GM21528 (cell line): Measurements from ENCODE around the gene NR3C1.
"Not testable (repeated sequence)": the region's sequence is repeated elsewhere in the genome, so short reads cannot be mapped to it uniquely, and the experiment has no call there.

Experiments
- ATAC-seq: cut with Tn5 transposase; IDR thresholded peaks from one replicate; pipeline ENCODE4 v1.9.1; 2021; ENCODE audit warnings: mild to moderate bottlenecking, moderate library complexity; ENCODE audit not compliant: unreplicated experiment, low FRiP score

The NR3C1 gene

DNA sequence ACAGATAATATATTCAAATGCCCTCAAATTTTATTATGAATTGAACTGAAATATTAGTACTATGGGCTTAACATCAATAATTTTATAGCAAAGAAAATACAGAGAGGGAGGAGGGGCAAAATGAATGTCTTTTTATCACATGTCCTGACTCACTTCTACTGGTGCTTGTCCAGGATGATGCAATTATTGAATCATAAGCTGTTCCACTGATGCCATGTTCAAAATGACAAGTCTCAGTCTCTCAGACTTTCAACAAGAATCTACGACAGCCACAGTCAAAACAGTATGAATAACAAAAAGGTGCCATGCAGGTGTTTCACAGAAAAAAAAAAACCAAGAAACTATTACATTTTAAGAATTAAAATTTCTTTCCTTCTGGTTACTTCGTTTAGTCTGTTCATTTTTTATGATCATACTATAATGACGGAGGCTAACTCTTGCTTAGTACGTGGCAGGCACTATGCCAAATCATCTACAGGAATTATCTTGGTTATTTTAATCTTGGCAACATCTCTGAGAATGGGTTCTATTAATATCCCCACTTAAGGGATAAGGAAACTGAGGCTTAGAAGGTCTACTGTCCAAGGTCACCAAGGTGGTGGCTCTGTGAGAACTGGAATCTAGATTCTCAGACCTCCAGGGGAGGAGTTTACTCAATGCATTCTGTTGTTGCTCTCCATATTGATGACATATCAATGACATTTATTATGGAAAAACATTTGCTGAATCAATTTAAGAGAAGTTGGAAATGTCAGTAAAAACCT lies 61.5 kb downstream of the NR3C1 start:
- no peak for ATAC-seq

DNA sequence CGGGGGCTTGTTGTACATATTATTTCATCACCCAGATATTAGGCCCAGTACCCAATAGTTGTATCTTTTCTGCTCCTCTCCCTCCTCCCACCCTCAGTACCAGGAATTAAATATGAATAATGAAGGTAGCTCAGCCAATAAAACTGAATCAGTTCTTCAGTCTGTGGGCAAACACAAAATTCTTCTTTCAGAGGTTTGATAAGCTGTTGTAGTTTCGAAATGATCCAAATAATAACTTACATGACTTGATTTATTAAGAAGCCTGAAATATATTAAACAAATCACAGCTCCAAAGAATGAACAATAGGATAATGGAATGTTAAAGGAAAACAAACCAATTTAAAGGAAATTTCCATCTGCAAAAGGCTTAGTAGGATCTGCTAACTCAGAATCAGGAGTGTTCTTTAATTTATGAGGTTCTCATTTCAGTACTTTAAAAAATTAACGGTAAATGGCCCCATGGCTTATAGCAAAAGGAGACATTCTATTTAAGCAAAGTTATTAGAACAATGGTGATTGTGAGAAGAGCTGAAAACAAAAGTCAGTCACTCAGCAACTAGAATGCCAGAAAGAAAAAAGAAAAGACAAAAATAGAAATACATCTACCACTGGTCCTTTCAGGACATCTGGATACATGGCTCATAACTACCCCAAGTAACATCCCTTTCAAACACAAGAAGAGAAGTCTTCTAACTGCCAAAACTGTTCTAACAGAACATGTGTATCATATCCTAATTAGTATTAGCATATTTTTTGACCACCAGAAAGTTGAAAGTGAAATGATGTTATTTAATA lies 62.4 kb downstream of the NR3C1 start:
- no peak for ATAC-seq

DNA sequence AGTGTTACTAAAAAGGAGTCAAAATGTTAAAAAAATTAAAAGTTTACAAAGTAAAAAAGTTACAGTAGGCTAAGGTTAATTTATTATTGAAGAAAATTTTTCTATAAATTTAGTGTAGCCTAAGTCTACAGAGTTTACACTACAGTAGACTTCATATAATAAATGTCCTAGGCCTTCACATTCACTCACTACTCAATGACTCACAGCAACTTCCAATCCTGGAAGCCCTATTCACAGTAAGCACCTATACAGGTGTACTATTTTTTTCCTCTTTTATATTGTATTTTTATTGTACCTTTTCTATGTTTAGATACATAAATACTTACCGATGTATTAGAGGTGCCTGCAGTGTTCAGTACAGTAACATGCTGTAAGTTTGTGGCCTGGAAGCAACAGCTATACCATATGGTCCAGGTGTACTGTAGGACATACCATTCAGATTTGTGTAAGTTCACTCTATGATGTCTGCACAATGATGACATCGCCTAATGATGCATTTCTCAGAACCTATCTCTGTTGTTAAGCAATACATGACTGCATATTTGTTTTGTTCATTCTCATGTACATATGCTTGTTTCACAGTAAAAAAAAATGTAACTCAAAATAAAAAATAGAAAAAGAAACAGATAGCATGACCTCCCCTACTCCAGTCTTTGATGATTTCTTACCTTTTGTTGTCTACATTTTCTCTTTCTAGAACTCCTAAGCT lies 64.7 kb downstream of the NR3C1 start:
- ATAC-seq = no peak

DNA sequence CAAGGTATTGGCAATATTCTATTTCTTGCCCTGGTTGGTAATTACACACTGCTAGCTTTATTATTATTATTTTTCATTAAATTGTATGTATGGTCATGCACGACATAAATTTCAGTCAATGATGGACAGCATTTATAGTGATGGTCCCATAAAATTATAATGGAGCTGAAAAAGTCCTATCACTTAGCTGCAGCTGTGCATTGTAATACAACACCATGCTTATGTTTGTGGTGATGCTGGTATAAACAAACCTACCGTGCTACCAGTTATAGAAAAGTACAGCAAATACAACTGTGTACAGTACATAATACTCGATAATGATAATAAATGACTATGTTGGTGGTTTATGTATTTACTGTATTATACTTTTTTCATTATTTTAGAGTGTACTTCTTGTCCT lies 65.5 kb downstream of the NR3C1 start:
- ATAC-seq = no peak

DNA sequence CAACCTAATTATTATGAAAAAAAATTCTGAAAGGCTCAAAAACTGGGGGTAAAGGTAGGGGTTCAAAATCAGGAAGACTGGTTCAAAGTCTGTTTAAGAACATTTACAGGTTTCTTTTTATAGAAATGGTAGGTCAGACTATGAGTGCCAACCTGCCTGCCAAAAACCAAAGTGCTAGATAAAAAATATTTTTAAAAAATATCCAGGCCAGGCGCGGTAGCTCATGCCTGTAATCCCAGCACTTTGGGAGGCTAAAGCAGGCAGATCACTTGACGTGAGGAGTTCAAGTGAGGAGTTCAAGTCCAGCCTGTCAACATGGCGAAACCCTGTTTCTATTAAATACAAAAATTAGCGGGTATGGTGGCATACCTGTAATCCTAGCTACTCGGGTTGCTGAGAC lies 67.0 kb downstream of the NR3C1 start:
- no peak for ATAC-seq

DNA sequence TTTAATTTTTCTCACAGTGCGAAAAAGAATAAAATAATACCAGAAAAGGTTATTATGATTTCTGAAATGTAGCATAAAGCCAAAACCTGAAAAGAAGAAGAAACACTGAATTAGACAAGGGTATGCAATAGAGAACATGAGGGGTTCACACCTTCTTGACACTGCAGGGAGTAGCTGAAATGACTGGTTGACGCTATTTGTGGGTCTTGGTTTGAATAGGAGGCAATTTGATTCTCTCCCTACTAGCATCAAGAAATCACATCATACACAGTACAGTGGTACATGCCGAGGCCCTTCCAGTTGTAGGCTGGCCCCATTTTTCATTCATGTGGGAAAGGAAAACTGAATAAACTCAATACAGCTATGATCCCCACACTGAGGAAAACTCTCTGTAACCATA lies 68.6 kb downstream of the NR3C1 start:
- no peak for ATAC-seq

DNA sequence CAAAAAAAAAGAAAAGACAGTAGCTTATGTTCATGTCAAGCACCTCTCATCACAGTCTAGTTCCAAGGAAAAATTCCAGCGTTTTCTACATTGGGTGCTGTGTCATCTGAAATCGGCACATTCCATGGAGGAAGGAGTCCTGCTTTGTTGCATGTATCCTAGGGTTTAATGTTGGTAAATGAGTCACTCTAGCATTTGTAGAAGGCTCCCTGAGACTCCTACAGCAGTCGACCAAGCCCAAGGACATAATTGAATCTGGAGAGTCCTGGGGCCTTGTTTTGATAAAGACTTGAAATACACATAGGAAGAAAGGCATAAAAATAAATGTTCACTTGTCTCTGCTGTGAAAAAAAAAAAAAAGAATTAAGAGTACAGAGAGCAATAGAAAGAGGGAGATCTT lies 69.1 kb downstream of the NR3C1 start:
- not testable (repeated sequence) for ATAC-seq

DNA sequence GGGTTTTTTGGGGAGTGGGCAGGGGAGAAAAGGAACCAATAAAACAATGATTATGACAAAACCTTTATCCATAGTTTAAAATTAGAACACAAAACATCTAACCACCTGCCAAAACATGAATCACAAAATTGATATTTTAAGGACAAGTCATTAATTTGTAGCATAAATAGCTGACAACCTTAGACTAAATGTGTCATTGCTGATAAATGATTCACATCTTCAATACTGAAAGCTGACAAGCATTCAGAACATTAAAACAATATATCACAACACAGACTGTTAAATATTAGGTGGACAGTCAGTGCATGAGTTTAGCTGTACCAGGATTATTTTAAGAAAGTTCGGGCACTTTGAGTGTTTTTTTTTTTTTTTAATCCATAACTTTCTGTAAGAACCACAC lies 71.5 kb downstream of the NR3C1 start:
- ATAC-seq = no peak

DNA sequence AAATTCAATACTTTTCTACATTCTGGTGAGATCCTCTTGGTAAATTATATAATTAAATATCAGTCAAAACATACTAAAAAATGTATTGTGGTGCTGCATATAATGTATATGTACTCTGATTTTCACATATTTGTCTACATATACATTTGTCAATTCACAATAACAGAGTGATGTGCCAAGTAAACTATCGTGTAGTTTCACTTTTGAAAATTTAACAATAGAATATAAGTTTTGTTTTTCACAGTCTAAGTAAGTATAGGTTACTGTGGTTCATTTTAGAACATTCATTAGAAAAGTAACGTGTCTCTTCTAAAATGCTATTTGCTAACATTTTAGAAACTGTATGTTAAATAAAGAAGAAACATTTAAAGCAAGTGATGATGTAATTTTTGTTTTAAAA lies 73.6 kb downstream of the NR3C1 start:
- no peak for ATAC-seq

DNA sequence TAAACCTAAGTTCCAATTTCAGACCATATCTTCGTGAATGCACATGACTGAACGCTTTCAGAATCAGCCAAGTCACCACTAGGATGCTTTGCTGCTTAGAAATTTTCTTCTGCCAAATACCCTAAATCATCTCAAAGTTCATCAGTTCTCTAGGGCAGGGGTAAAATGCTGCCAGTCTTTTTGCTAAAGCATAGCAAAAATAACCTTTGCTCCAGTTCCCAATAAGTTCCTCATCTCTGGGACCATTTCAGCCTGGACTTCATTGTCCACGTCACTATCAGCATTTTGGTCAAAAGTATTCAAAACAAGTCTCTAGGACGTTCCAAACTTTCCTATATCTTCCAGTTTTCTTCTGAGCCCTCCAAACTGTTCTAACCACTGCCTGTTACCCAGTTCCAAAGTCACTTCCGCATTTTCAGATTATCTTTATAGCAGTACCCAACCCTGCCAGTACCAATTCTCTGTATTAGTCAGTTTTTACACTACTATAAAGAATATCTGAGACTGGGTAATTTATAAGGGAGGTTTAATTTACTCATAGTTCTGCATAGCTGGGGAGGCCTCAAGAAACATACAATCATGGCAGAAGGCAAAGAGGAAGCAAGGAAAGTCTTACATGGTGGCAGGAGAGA lies 74.8 kb downstream of the NR3C1 start:
- ATAC-seq = no peak

DNA sequence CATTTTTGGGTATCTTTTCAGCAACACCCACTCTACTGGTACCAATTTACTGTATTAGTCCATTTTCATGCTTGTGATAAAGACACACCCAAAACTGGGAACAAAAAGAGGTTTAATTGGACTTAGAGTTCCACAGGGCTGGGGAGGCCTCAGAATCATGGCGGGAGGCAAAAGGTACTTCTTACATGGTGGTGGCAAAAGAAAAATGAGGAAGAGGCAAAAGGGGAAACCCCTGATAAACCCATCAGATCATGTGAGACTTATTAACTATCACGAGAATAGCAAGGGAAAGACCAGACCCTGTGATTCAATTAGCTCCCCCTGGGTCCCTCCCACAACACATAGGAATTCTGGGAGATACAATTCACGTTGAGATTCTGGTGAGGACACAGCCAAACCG lies 78.4 kb downstream of the NR3C1 start:
- not testable (repeated sequence) for ATAC-seq

DNA sequence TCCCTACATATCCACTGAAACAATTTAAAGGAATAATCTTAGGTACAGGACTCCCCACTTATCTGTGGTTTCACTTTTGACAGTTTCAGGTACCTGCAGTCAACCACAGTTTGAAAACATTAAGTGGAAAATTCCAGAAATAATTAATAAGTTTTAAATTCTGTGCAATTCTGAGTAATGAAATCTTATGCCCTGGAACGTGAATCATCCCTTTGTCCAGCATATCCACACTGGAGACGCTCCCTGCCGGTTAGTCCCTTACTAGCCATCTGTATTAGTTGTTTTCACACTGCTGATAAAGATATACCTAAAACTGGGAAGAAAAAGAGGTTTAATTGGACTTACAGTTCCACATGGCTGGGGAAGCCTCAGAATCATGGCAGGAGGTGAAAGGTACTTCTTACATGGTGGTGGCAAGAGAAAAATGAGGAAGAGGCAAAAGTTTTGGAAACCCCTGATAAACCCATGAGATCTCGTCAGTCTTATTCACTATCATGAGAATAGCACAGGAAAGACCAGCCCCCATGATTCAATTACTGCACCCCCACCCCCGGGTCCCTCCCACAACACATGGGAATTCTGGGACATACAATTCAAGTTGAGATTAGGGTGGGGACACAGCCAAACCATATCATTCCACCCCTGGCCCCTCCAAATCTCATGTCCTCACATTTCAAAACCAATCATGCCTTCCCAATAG lies 80.4 kb downstream of the NR3C1 start:
- ATAC-seq = not testable (repeated sequence)

DNA sequence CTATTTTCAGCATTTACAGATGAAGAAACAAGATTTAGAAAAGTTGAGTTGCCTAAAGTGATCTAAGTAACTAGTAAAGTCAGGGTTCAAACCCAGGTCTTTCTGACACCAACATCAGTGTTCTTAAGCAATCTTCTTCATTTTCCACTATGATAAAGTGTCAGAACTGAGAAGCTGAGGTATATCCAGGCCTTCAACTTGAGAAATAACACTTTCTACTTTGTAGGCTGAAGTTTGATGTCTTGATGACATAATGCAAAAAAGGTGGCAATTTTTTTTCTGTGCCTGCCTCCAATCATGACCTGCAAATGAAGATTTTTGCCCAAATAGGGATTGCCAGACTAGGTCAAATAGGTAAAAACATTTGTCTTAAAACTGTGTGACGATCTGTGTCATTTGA lies 81.3 kb downstream of the NR3C1 start:
- ATAC-seq = no peak

DNA sequence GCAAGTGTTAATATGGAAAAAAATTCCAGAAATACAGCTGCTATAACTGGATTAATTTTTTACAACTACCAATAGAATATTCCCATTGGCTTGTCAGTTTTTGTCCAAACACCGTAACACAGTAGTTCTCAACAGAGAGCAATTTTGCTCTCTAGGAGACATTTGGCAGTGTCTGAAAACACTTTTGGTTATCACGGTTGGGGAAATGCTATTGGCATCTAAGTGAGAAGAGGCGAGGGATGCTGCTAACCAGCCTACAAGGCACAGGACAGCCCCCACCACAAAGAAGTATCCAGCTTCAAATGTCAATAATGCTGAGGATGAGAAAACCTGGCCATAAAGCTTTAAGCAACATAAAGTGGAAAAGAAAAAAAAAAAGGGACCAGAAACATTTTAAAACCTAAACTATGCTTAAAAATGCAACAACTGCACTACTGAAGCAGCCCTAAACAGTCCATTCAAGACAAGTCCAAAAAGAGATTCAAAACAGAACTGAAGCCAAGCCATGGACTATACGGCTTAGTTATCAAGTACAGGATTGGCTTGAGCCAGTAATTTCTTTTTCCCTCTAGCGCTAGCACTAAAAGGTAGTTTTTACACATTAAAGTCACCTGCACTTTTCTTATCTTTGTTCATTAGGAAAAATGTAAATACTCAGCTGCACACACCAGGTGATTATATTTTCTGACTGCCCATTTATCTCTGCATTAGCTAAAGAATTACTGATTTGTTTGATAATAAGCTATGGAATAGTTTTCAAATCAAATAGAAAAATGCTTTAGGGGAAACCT lies 83.9 kb downstream of the NR3C1 start:
- no peak for ATAC-seq

DNA sequence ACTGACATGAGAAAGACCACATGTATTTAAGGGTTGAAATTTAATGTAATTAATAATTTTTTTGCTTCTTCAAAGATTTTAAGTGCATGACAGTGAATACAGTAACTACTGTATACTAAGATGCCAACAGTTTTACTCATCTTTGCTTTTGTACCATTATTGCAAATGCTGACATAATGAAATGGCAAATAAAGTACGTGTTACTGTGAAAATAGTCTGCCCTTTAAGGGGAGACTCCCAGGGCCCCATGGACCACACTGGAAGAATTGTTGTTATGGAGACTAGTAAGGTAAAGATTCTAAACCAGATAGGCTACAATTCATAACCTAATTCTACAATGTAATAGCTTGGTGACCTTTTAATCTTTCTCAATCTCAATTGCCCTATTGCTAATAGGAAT lies 84.7 kb downstream of the NR3C1 start:
- ATAC-seq = no peak

DNA sequence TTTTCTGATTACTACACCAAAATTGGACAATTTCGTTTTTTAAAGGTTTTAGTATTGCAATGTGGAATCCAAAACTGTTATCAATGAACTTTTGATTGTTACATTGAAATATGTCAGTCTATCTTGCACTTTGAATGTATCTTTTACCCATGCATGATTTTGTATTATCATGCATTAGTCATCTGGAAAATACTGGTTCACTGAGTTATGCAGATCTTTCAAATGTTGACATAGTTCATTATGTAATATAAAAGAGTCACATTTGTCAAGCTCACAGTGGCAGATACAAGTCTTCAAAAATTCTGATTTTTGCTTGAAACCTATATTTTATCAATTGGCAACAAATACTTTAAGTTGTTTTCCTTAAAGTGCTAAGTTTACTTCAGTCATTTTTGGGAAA lies 85.2 kb downstream of the NR3C1 start:
- no peak for ATAC-seq

DNA sequence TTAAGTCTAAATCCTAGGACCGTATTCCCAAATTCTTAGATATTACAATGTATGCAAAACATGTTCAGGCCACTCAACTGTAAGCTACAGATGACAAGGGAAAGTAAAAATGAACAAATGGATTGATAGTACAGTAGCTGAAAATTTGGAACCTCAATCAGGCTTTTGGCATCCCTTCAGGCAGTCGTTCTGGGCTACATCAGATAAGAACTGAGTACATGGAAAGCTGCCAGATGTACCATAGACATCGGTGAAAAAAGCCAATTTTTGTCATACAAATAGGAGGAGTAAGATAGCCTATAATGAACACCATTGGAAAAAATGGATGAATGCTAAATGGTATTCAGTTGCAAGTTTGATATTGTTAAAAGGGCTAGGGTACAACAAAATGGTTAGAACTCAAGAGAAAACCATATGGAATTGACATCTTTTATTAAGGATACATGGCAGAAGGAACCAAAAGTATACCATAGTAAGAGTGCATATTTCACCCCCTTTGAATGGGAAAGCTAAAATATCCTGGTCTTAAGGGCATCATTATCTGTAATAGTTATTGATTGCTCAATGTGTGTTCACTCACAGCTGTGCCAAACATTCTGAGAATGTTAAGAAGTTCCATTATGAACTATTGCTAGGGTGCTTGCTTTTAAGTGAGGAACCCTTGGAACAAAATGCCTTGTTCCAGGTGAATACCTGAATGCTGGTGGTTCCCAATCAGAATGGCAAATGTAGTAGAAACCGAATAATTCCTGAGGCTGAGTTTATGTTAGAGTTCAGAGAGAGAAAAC lies 86.4 kb downstream of the NR3C1 start:
- ATAC-seq = no peak

DNA sequence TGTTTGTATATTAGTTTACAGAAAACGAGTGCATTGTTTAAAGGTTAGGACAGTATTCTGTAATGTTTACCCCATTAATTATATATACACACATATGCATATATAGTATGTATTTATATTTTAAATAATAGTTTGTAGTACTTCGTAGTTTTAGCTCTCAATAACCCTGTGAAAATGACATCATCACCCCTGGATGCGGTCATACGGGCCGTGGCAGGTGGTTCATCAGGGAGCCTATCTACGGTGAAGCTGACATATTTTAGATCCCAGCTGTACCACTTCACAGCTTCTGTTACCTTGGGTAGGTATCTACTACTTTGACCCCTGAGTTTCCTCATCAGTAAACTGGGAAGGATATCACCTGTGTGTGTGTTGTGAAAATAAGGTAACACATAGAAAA lies 87.1 kb downstream of the NR3C1 start:
- ATAC-seq = no peak

DNA sequence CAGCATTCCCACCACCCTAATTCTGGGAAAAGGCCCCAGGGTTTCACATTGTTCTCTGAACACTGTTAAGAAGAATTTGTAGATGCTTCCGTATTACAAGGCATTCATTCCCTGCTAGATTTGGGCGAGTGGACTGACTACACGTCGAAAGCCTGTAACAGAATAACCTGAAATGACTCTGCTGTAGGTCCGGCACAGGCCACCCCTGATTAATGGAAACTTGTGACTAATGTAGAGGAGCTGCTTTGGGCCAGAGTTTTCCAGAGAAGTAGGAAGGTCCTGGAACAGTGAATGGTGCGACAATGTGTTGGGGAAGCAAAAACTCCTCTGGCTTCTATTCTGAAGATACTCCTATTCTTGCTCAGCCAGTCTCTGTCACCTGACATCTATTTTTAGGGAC lies 87.6 kb downstream of the NR3C1 start:
- no peak for ATAC-seq
